ENCODE results near the gene RFC4. TPM values are rescaled to one million over a fixed set of nuclear protein-coding genes. Genes with fewer than 3 reads are reported as not detected.

RFC4 gene
- total RNA-seq, 2 donors from 2014 or later: 13.6 to 17.3 TPM

GRCh38 chr3:186775999-186776398 lies 30.3 kb downstream of the RFC4 start:
- intact Hi-C loops (cut with DNase I): no loop called here
- H3K27ac ChIP-seq: no peak overlapping the region
- H3K9me3 ChIP-seq: no peaks in the 10 kb centered on the region
- H3K4me3 ChIP-seq: no peak overlapping the region
- DNase-seq (ENCODE audit: low spot score): no peak
- TF ChIP-seq POLR2A (IDR thresholded peaks at IDR 0.05): no peak
- no peak for TF ChIP-seq CTCF (IDR thresholded peaks at IDR 0.05)
- no peak for TF ChIP-seq POLR2AphosphoS5 (IDR thresholded peaks at IDR 0.05)
- 58% methylated on average over 8 of the region's 8 CpGs for WGBS
- no peaks in the 10 kb centered on the region for H3K27me3 ChIP-seq (replicated peaks; ENCODE audit: insufficient read depth)
- no peaks in the 10 kb centered on the region for H3K36me3 ChIP-seq
- no peaks in the 10 kb centered on the region for H3K4me1 ChIP-seq (replicated peaks)

GRCh38 chr3:186772701-186773417 lies 33.4 kb downstream of the RFC4 start:
- intact Hi-C loops (cut with DNase I): no loop called here
- Histone ChIP-seq H3K4me3 (peak overlapping the region; percentile 18 to 26), H3K9me3 (no peaks in the 10 kb centered on the region), H3K27ac (no peak overlapping the region), H3K27me3 (replicated peaks; ENCODE audit: insufficient read depth) (no peaks in the 10 kb centered on the region), H3K36me3 (no peaks in the 10 kb centered on the region), H3K4me1 (replicated peaks) (no peaks in the 10 kb centered on the region)
- TF ChIP-seq POLR2AphosphoS5 (IDR thresholded peaks at IDR 0.05) (peak; percentile 11), POLR2A (IDR thresholded peaks at IDR 0.05) (no peak), CTCF (IDR thresholded peaks at IDR 0.05) (no peak)
- WGBS: 21% methylated on average over 20 of the region's 28 CpGs
- peak; percentile 29 for DNase-seq (ENCODE audit: low spot score)

GRCh38 chr3:186772281-186772694 lies 34.0 kb downstream of the RFC4 start:
- no peaks in the 10 kb centered on the region for H3K9me3 ChIP-seq
- no peaks in the 10 kb centered on the region for H3K36me3 ChIP-seq
- H3K4me1 ChIP-seq (replicated peaks): no peaks in the 10 kb centered on the region
- DNase-seq (ENCODE audit: low spot score): no peak
- intact Hi-C loops (cut with DNase I): no loop called here
- WGBS: 15% methylated on average over 26 of the region's 26 CpGs
- peak overlapping the region; percentile 18 to 26 for H3K4me3 ChIP-seq
- no peaks in the 10 kb centered on the region for H3K27me3 ChIP-seq (replicated peaks; ENCODE audit: insufficient read depth)
- no peak for TF ChIP-seq POLR2AphosphoS5 (IDR thresholded peaks at IDR 0.05)
- TF ChIP-seq POLR2A (IDR thresholded peaks at IDR 0.05): no peak
- no peak for TF ChIP-seq CTCF (IDR thresholded peaks at IDR 0.05)
- H3K27ac ChIP-seq: no peak overlapping the region

GRCh38 chr3:186760897-186761447 lies 45.3 kb downstream of the RFC4 start:
- intact Hi-C loops (cut with DNase I): no loop called here
- Histone ChIP-seq H3K27me3 (replicated peaks; ENCODE audit: insufficient read depth) (no peaks in the 10 kb centered on the region), H3K27ac (no peak overlapping the region), H3K9me3 (no peaks in the 10 kb centered on the region), H3K36me3 (no peaks in the 10 kb centered on the region), H3K4me1 (replicated peaks) (no peaks in the 10 kb centered on the region), H3K4me3 (no peak overlapping the region)
- 88% methylated on average over 8 of the region's 8 CpGs for WGBS
- no peak for DNase-seq (ENCODE audit: low spot score)
- TF ChIP-seq POLR2AphosphoS5 (IDR thresholded peaks at IDR 0.05): no peak
- TF ChIP-seq POLR2A (IDR thresholded peaks at IDR 0.05): no peak
- TF ChIP-seq CTCF (IDR thresholded peaks at IDR 0.05): no peak
